Upper lobe of left lung (tissue), 6 donors: Measurements from ENCODE around the gene RTL1. TPM values are rescaled to one million over a fixed set of nuclear protein-coding genes. Genes with fewer than 3 reads are reported as not detected.
A peak's percentile ranks its signal among the peaks of the same experiment; 100 is the strongest.

Experiments
- ATAC-seq, 2 donors: fragments of 200-7000 bp; cut with Tn5 transposase; one replicate each; pipeline ENCODE4 v1.9.1; 2022; ENCODE audit warnings: mild to moderate bottlenecking in 2 of 2, moderate library complexity in 2 of 2; ENCODE audit not compliant: low FRiP score in 2 of 2
- DNase-seq, 2 donors: peaks; one replicate each; pipeline ENCODE4 v3.0.0-alpha.2; 2019 to 2020
- H3K27ac ChIP-seq, 4 donors: fragments of 200-600 bp; sonication (generic); one replicate each; pipeline ENCODE4 v1.5.1; 2016 to 2019
- H3K27me3 ChIP-seq, 4 donors: fragments of 200-600 bp; sonication (generic); one replicate each; pipeline ENCODE4 v1.5.1; 2017 to 2019
- H3K36me3 ChIP-seq, 4 donors: fragments of 200-600 bp; sonication (generic); one replicate each; pipeline ENCODE4 v1.5.1; 2016 to 2019
- H3K4me1 ChIP-seq, 4 donors: fragments of 200-600 bp; sonication (generic); one replicate each; pipeline ENCODE4 v1.5.1; 2018 to 2019
- H3K4me3 ChIP-seq, 4 donors: fragments of 200-600 bp; sonication (generic); one replicate each; pipeline ENCODE4 v1.5.1; 2017 to 2019; ENCODE audit warnings: mild to moderate bottlenecking in 2 of 4, moderate library complexity in 1 of 4
- H3K9me3 ChIP-seq, 4 donors: fragments of 200-600 bp; sonication (generic); one replicate each; pipeline ENCODE4 v1.5.1; 2018 to 2019
- CTCF ChIP-seq, 6 experiments: fragments of 450-650 bp in 4 of 6; fragments of 200-600 bp in 2 of 6; sonication (generic) in 2 of 6; IDR thresholded peaks; one replicate each; pipeline ENCODE4 v1.5.1; 2016 to 2019; ENCODE audit warnings: antibody characterized with exemption in 6 of 6
- EP300 ChIP-seq, 4 donors: sonication (generic); formaldehyde crosslinking; IDR thresholded peaks; one replicate each; pipeline ENCODE4 v1.5.1; 2017; ENCODE audit warnings: antibody characterized with exemption in 4 of 4, control low read depth in 2 of 4
- POLR2A ChIP-seq, 4 donors: fragments of 450-650 bp; IDR thresholded peaks; one replicate each; pipeline ENCODE4 v1.5.1; 2016 to 2017; ENCODE audit warnings: antibody characterized with exemption in 4 of 4, mild to moderate bottlenecking in 2 of 4
- POLR2AphosphoS5 ChIP-seq, 2 donors: sonication (generic); formaldehyde crosslinking; IDR thresholded peaks; one replicate each; pipeline ENCODE4 v1.5.1; 2017; ENCODE audit warnings: antibody characterized with exemption in 2 of 2
- WGBS, 2 donors: methylation state at CpG; one replicate each; pipeline ENCODE4 v1.1.5; 2017 to 2018; 5-methylcytosine and 5-hydroxymethylcytosine counted together
- total RNA-seq, 6 donors: library from RNA; depleted of rRNA in 4 of 6; stranded (reverse); fragments of >200 nt in 4 of 6; gene quantifications; one replicate each; pipeline versions ENCODE4 v1.1.0 to v1.2.1, GENCODE V29; 2016 to 2021
- donor health status: DM: no; HTN: no; CAD: no; lungs with moderate emphysema.
- donor health status: DM: no; HTN: yes; CAD: no; lungs with severe emphysema.

RTL1 gene
- total RNA-seq, 6 donors from 2014 or later = not detected

DNA sequence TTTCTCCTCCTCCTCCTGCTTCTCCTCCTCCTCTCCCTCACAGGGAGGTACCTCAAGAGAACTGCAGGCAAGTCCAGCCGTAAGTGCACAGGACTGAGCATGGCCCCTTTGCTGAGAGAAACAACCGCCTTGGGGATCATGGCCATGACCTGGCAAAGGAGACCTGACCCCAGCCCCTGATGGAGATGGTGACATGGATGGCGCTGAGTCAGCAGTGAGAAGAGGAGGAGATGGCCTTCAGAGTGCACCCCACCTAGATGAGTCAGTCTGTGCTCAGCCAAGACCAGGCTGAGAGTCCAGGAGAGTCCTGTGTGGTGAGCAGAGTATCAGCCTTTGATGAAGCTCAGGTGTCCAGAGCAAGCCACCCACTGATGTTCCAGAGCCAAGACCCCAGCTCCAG lies 41.2 kb downstream of the RTL1 start:
- Histone ChIP-seq H3K27me3 (no peaks in the 10 kb centered on the region), H3K9me3 (no peaks in the 10 kb centered on the region), H3K36me3 (no peaks in the 10 kb centered on the region), H3K27ac (no peak overlapping the region), H3K4me3 (no peak overlapping the region), H3K4me1 (no peaks in the 10 kb centered on the region)
- DNase-seq (no peak), ATAC-seq (no peak)
- WGBS, 2 donors = 63 to 92% methylated on average over 3 of the region's 3 CpGs
- no peak for TF ChIP-seq CTCF (IDR thresholded peaks at IDR 0.05)

DNA sequence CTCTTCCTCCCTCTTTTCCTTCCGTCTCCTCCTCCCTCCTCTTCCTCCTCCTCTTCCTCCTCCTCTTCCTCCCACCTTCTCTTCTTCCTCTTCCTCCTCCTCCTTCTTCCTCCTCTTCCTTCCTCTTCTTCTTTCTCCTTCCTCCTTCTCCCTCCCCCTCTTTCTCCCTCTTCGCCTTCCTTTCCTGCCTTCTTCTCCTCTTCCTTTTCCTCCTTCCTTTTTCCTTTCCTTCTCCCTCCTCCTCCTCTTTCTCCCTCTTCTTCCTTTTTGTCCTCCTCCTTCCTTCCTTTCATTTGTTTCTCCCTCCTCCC lies 41.6 kb downstream of the RTL1 start:
- no peak for DNase-seq
- Histone ChIP-seq H3K27ac (no peak overlapping the region), H3K4me3 (no peak overlapping the region), H3K9me3 (no peaks in the 10 kb centered on the region), H3K27me3 (no peaks in the 10 kb centered on the region), H3K4me1 (no peaks in the 10 kb centered on the region), H3K36me3 (no peaks in the 10 kb centered on the region)
- TF ChIP-seq CTCF (IDR thresholded peaks at IDR 0.05) (no peak), POLR2A (IDR thresholded peaks at IDR 0.05) (no peak), EP300 (IDR thresholded peaks at IDR 0.05) (no peak)
- 85 to 87% methylated on average over 2 of the region's 2 CpGs for WGBS, 2 donors
- no peak for ATAC-seq

DNA sequence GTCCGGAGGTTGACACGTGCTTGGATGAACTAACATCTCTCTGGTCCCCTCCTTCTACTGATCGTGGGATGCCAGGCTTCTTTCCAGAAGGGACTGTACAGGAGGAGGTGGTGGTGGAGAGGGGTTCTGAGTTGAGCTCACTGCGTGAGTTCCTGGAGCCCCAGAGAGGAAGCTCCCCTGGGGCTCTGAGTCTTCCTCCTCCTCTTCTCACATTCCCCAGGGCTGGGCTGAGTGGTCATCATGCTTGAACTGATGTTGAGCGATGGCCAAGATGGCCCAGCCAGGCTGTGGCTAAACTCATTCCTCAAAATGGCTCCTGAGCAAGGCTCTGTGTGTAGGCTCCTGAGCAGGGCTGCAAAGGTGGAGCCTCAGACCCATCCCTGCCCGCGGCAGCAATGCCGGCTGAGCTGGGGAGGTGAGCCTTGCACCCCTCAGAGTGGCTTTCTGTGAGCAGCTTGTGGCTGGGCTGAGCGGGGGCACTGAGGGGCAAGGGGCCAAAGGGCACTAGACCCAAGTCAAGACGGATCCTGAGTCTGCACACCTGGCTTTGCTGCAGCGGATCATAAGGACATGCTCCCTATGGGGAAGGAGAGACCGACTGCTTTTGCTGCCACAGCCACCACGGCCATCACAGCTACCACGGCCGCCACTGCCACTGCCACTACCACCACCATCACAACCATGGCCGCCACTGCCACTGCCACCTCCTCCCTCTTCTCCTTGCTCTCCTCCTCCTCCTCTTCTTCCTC lies 42.2 kb downstream of the RTL1 start:
- Histone ChIP-seq H3K27ac (no peak overlapping the region), H3K4me3 (no peak overlapping the region), H3K9me3 (no peaks in the 10 kb centered on the region), H3K4me1 (no peaks in the 10 kb centered on the region), H3K27me3 (no peaks in the 10 kb centered on the region), H3K36me3 (no peaks in the 10 kb centered on the region)
- no peak for TF ChIP-seq POLR2A (IDR thresholded peaks at IDR 0.05)
- no peak for TF ChIP-seq EP300 (IDR thresholded peaks at IDR 0.05)
- TF ChIP-seq POLR2AphosphoS5 (IDR thresholded peaks at IDR 0.05) = no peak
- TF ChIP-seq CTCF (IDR thresholded peaks at IDR 0.05) = no peak
- peak in 1 of 2 donors; percentile 48 for DNase-seq
- WGBS, 2 donors = 91 to 98% methylated on average over 6 to 16 of the region's 16 CpGs
- no peak for ATAC-seq

- ATAC-seq (no peak), DNase-seq (peak in 1 of 2 donors; percentile 49)
- no peaks in the 10 kb centered on the region for H3K27me3 ChIP-seq
- H3K36me3 ChIP-seq = no peaks in the 10 kb centered on the region
- H3K9me3 ChIP-seq = no peaks in the 10 kb centered on the region
- WGBS, 2 donors = 80 to 81% methylated on average over 8 to 18 of the region's 19 CpGs
- H3K4me1 ChIP-seq = no peaks in the 10 kb centered on the region
- H3K27ac ChIP-seq = no peak overlapping the region
- H3K4me3 ChIP-seq = no peak overlapping the region
- TF ChIP-seq POLR2AphosphoS5 (IDR thresholded peaks at IDR 0.05) (no peak), POLR2A (IDR thresholded peaks at IDR 0.05) (no peak), CTCF (IDR thresholded peaks at IDR 0.05) (no peak), EP300 (IDR thresholded peaks at IDR 0.05) (no peak)
These were observed 42.9 kb downstream of the RTL1 start for GRCh38 chr14:100860556-100861187.

DNA sequence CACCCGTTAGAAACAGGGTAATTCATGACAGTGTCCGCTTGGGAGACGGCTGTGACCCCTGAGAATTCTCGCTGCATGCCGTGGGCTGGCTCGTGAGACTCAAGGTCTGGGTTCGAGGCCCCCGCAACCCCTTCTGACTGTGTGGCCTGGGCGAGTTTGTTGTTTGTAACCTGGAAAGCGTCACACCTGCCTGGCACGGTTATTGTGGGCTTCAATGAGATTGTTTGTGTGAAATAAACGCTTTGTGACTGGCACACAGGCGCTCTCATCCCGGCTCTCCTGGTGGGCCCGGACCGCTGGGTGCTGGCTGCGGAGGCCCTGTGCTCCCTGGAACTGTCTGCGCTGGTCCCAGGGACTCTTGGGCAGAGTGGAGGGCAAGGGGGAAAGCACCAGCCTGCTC lies 43.7 kb downstream of the RTL1 start:
- Histone ChIP-seq H3K9me3 (no peaks in the 10 kb centered on the region), H3K36me3 (no peaks in the 10 kb centered on the region), H3K27ac (no peak overlapping the region), H3K4me1 (no peaks in the 10 kb centered on the region), H3K4me3 (no peak overlapping the region), H3K27me3 (no peaks in the 10 kb centered on the region)
- TF ChIP-seq POLR2A (IDR thresholded peaks at IDR 0.05) (no peak), POLR2AphosphoS5 (IDR thresholded peaks at IDR 0.05) (no peak), EP300 (IDR thresholded peaks at IDR 0.05) (no peak), CTCF (IDR thresholded peaks at IDR 0.05) (no peak)
- ATAC-seq (no peak), DNase-seq (no peak)
- WGBS, 2 donors = 86 to 89% methylated on average over 10 to 18 of the region's 18 CpGs
